ENCODE measurements around the gene PCDHA5. TPM values are rescaled to one million over a fixed set of nuclear protein-coding genes. Genes with fewer than 3 reads are reported as not detected.
"Not testable (repeated sequence)": the region's sequence is repeated elsewhere in the genome, so short reads cannot be mapped to it uniquely, and the experiment has no call there.

PCDHA5 gene
- total RNA-seq, 1 experiment from 2014 or later, result not detected

GRCh38 chr5:140842798-140843733 lies 21.7 kb downstream of the PCDHA5 start:
- Histone ChIP-seq H3K9me3 (peaks cover 10% of the 10 kb centered on the region), H3K4me3 (no peak overlapping the region), H3K36me3 (no peaks in the 10 kb centered on the region), H3K27me3 (peaks cover 6% of the 10 kb centered on the region)
- no peak for DNase-seq

GRCh38 chr5:140848139-140849102 lies 27.0 kb downstream of the PCDHA5 start, which contains the start of gene PCDHA9:
Gene PCDHA9, plus strand, starts transcription at chr5:140848382. Its CDS starts 114 bp downstream, at chr5:140848496.
- not testable (repeated sequence) for H3K36me3 ChIP-seq, H3K27me3 ChIP-seq, H3K9me3 ChIP-seq, DNase-seq, H3K4me3 ChIP-seq

- not testable (repeated sequence) for H3K36me3 ChIP-seq, H3K27me3 ChIP-seq, DNase-seq, H3K4me3 ChIP-seq, H3K9me3 ChIP-seq
Observed at GRCh38 chr5:140849831-140850634, 28.6 kb downstream of the PCDHA5 start.

GRCh38 chr5:140855772-140856674 lies 34.6 kb downstream of the PCDHA5 start, which contains the start of gene PCDHA10:
Gene PCDHA10, plus strand, starts transcription at chr5:140855897. Its CDS starts 152 bp downstream, at chr5:140856049.
- Histone ChIP-seq H3K36me3 (no peaks in the 10 kb centered on the region), H3K27me3 (peaks cover 5% of the 10 kb centered on the region), H3K4me3 (no peak within 1 kb of the TSS), H3K9me3 (no peaks in the 10 kb centered on the region)
- no peak for DNase-seq

GRCh38 chr5:140857177-140857986 lies 36.0 kb downstream of the PCDHA5 start:
- no peaks in the 10 kb centered on the region for H3K9me3 ChIP-seq
- peaks cover 5% of the 10 kb centered on the region; the same call in 1 of the 2 replicates for H3K27me3 ChIP-seq
- no peaks in the 10 kb centered on the region for H3K36me3 ChIP-seq
- no peak overlapping the region for H3K4me3 ChIP-seq
- no peak for DNase-seq

- Histone ChIP-seq H3K4me3 (no peak overlapping the region), H3K9me3 (no peaks in the 10 kb centered on the region), H3K36me3 (no peaks in the 10 kb centered on the region), H3K27me3 (peaks cover 5% of the 10 kb centered on the region; the same call in 1 of the 2 replicates)
- DNase-seq, result no peak
Observed at GRCh38 chr5:140857987-140858240, 36.5 kb downstream of the PCDHA5 start.

GRCh38 chr5:140862441-140863295 lies 41.3 kb downstream of the PCDHA5 start:
- Histone ChIP-seq H3K36me3 (no peaks in the 10 kb centered on the region), H3K9me3 (no peaks in the 10 kb centered on the region), H3K27me3 (peaks cover 6% of the 10 kb centered on the region), H3K4me3 (no peak overlapping the region)
- no peak for DNase-seq

GRCh38 chr5:140868721-140869554 lies 47.5 kb downstream of the PCDHA5 start, which contains the start of gene PCDHA11:
Gene PCDHA11, plus strand, starts transcription at chr5:140868957. Its CDS starts 147 bp downstream, at chr5:140869104.
- H3K4me3 ChIP-seq, result no peak within 1 kb of the TSS
- H3K9me3 ChIP-seq, result no peaks in the 10 kb centered on the region
- no peaks in the 10 kb centered on the region for H3K36me3 ChIP-seq
- no peak for DNase-seq
- H3K27me3 ChIP-seq, result peaks cover 6% of the 10 kb centered on the region

GRCh38 chr5:140869555-140869886 lies 48.1 kb downstream of the PCDHA5 start:
- Histone ChIP-seq H3K36me3 (no peaks in the 10 kb centered on the region), H3K4me3 (no peak overlapping the region), H3K27me3 (peaks cover 5% of the 10 kb centered on the region), H3K9me3 (no peaks in the 10 kb centered on the region)
- DNase-seq, result no peak

GRCh38 chr5:140870221-140871201 lies 49.1 kb downstream of the PCDHA5 start:
- DNase-seq, result no peak
- no peaks in the 10 kb centered on the region for H3K36me3 ChIP-seq
- H3K27me3 ChIP-seq, result peaks cover 4% of the 10 kb centered on the region
- H3K9me3 ChIP-seq, result no peaks in the 10 kb centered on the region
- no peak overlapping the region for H3K4me3 ChIP-seq

Data from MG63 (cell line).